ENCODE data around the gene WDSUB1.

WDSUB1 gene

DNA sequence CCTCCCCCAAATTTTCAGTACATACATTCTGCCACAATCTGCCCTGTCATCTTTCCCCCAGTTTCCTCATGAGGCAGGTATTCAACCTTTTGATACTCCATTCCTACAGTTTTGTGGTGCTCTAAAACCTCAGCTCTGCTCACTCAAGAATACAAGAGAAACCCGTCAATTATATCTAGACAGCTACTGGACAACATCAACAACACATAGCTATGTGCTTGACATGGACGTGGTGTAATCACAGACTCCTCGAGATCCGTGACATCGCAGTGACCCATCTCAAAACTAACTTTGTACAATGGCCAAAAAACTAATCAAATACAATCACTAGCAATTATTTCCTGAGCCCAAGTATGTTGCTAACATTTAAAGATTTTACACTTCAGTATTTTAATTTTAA lies 23.6 kb downstream of the WDSUB1 start:
- no peak for DNase-seq

- no peak for DNase-seq
Observed at GRCh38 chr2:159262226-159262625, 24.3 kb downstream of the WDSUB1 start.

GRCh38 chr2:159256159-159256558 lies 30.3 kb downstream of the WDSUB1 start:
- no peak for DNase-seq

DNA sequence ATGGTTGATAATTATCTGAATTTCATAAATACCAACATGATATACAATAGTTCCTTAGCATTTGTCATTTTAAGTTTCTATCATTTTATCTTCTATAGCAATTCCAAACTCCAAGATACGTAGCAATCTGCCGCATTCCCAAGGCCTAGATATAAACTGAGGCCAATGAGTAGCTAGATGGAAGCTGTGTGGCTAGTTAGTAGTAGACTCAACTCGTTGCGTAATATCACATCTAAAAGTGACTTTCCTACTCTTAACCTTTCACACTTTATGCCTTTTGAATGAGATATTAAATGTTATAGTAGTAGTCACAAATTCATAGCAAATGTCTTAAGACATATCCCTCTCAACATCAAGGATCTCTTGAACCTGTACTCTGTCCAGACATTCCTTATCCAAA lies 33.6 kb downstream of the WDSUB1 start:
- DNase-seq, result no peak

GRCh38 chr2:159251296-159252173 lies 35.0 kb downstream of the WDSUB1 start:
- no peak for DNase-seq

DNA sequence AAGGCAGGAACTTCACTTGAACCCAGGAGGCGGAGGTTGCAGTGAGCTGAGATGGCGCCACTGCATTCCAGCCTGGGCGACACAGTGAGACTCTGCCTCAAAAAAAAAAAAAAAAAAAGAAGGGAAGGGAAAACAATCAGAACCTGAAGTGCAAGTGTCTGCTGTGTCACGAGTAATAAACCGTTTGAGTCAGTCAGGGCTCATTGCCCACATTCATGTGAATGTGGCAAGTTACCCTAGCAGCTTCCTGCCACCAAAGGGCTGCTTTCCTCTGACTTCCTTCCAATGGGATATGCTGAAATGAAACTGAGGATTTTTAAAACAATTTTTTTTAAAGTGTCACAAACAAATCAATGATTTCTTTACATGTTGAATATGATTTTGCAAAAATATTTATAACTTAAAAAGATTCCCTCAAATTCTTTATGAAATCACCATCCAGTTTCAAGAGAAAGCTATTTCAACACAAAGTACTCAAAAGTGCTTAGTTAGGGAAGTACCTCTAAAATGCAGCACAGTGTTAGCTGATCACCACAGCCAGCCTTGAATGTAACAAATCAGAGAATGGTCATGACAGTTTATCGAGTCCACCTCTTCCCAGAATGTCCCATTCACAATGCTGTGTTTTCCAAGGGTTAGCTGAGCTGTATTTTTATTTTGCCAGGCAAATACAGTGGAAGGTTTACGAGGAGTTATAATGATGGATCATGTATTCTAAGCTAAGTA lies 36.4 kb downstream of the WDSUB1 start:
- DNase-seq, result peak; percentile 93

DNA sequence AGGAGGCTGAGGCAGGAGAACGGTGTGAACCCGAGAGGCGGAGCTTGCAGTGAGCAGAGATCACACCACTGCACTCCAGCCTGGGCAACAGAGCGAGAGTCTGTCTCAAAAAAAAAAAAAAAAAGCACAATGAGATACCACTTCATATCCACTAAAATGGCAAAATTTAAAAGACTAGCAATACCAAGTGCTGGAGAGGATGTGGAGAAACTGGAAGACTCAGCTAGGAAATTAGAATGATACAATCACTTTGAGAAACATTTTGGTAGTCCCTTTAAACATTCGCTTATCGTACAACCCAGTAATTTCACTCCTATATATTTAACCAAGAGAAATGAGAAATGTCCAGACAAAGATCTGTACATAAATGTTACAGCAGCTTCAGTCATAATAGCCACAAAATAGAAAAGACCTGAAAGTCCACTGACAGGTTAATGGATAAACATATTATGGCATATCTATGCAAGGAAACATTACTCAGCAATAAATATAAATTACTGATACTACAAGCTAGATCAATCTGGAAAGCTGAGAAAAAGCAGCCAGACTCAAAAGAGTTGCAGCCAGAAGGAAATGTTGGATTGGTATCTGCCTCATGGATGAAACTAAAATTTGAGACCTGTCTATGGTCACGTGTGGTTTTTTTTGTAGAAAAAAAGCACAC lies 40.0 kb downstream of the WDSUB1 start:
- DNase-seq, result no peak

DNA sequence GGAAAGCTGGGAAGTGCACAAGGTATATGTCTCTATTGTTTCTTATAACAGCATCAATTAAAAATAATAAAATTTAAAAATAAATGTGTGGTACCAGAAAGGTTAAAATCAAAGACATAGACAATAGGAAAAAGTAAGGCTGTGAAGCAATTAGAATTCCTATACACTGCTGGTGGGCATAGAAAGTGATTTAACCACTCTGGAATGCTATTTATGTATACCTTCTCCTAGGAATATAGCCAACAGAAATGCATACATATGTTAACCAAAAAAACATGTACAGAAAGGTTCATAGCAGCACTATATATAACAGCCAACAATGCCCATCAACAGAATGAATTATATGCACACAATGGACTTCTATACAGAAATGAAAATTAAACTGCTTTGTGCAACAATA lies 43.0 kb downstream of the WDSUB1 start:
- DNase-seq, result no peak

- DNase-seq, result no peak
Observed at GRCh38 chr2:159234868-159235267, 51.6 kb downstream of the WDSUB1 start.

DNA sequence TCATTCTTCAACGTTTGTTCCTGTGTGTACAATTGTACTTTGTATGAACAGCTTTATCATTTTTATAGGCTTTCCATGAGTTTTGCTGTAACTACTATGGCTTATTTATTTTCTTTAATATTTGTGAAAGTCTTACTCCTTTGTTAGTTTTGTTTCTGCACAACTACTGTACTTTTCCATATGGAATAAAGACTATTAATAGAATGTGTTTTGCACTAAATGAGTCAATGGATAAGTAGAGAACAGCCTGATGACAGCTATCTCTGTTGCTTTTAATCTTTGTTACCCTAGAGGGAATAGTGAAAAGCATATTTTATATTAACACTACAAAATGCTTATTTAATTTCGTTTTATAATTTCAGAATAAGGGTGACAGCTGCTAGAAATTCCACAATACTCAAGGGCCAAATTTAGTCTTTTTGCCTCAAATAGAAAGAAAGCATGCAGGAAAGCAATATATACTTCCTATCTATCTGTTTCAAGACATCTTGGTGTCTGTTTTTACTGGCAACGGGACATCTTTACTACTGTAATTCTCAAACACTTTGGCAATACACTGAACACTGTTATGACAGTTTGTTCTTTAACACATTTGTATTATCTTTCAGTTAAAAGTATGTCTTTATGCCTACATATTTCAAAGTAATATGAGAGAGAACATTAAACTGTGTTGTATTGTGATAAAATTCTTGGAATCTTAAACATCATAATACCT lies 53.9 kb downstream of the WDSUB1 start:
- DNase-seq, result peak; percentile 22

DNA sequence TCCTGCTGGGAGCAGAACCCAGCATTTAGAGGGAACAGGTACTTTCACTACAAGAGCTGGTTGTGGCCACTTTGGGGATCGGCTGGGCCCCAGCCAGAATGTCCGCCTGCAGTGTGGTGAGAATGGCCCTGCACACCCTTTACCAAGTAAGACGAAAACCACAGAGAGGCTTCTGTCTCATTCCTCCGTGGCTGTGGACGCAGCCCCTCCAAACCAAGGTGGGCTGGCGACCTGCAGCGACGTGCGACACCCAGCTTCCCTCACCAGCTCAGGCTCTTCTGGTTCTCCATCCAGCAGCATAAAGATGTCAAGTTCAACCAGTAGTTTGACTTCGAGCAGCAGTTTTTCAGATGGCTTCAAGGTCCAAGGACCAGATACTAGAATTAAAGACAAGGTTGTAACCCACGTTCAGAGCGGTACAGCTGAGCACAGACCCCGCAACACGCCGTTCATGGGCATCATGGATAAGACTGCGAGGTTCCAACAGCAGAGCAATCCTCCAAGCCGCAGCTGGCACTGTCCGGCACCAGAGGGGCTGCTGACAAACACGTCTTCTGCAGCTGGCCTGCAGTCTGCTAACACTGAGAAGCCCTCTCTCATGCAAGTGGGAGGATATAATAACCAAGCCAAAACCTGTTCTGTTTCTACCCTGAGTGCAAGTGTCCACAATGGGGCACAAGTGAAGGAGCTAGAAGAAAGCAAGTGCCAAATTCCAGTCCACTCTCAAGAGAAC lies 56.2 kb downstream of the WDSUB1 start:
- no peak for DNase-seq

GRCh38 chr2:159229476-159230144 lies 56.9 kb downstream of the WDSUB1 start:
- DNase-seq, result peak; percentile 72

DNA sequence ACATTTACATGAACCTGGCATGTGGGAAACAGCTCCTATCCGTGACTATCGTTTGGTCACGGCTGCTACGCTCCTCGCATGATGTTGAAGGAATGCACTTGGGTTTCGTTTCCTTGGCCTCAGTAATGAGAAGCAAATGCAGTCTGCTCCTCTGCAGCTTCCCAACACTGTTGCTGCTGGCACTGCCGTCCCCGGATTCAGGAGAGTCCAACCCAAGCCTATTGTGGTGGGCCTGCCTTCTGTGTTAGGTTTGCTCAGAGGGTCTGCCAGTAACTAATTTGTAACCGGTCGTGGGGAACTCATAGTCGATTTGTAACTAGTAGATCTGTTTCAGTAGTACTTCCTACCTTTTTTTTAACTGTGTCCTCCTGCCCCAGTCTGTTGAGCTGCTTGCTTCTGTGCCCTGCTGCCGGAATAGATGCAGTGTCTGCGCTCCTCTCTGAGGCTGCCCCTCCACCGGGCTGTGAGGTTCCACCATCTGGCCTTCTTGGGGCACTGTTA lies 58.4 kb downstream of the WDSUB1 start:
- DNase-seq, result no peak

- DNase-seq, result no peak
Observed at GRCh38 chr2:159227467-159227866, 59.0 kb downstream of the WDSUB1 start.

DNA sequence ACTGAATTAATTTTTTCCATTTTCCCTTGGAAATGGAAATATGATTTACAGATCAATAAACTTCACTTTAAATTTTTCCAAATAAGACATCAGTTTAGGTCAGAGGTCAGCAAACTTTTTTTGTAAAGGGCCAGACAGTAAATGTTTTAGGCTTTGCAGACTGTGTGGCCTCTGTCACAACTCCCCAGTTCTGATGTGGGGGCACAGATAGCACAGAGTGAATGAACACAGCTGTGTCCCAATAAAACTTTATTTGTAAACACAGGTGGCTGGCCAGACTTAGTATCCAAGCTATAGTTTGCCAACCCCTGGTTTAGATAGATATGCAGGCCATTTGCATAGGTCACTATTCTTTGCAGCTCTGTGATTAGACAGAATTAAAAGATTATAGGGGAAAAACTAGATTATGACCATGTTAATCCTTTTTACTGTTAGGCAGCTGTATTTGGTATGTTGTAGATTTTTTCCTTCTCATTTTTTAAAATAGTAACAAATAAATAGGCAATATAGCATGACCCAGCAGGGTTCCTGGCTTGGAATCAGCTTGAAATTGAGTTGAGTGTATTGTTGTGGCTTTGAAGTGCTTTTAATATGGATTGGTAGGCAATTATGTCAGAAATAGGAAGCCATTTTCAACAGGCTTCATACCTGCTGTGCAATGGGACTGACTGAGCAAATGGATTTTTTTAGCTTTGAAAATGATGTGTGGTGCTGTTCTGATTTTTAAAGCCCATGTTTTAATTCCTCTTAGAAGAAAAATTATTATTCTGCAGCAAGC lies 59.7 kb downstream of the WDSUB1 start:
- peak; percentile 48 for DNase-seq

DNA sequence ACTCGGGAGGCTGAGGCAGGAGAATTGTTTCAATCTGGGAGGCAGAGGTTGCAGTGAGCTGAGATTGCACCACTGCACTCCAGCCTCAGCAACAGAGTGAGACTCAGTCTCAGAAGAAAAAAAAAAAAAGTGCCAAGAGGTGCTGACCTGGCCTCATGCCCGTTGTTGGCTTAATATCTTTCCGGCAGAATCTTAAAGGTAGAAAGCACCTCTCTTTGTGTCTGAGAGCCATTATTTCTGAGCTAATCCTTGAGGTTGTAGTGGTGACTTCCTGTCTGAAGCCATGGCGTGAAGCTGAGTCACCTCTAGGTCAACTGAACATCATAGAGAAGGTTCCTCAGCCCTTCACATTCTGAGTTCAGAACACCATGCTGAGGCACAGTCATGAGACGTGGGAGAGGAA lies 60.4 kb downstream of the WDSUB1 start:
- peak; percentile 96 for DNase-seq

GRCh38 chr2:159225025-159226016 lies 61.2 kb downstream of the WDSUB1 start:
- peak; percentile 45 for DNase-seq

- no peak for DNase-seq
Observed at GRCh38 chr2:159224061-159224813, 62.3 kb downstream of the WDSUB1 start.
